ENCODE results near the gene BCAP31. TPM values are rescaled to one million over a fixed set of nuclear protein-coding genes. Genes with fewer than 3 reads are reported as not detected.

BCAP31 gene
- total and polyA plus RNA-seq, 12 donors = 121 to 343 (median 271) TPM

DNA sequence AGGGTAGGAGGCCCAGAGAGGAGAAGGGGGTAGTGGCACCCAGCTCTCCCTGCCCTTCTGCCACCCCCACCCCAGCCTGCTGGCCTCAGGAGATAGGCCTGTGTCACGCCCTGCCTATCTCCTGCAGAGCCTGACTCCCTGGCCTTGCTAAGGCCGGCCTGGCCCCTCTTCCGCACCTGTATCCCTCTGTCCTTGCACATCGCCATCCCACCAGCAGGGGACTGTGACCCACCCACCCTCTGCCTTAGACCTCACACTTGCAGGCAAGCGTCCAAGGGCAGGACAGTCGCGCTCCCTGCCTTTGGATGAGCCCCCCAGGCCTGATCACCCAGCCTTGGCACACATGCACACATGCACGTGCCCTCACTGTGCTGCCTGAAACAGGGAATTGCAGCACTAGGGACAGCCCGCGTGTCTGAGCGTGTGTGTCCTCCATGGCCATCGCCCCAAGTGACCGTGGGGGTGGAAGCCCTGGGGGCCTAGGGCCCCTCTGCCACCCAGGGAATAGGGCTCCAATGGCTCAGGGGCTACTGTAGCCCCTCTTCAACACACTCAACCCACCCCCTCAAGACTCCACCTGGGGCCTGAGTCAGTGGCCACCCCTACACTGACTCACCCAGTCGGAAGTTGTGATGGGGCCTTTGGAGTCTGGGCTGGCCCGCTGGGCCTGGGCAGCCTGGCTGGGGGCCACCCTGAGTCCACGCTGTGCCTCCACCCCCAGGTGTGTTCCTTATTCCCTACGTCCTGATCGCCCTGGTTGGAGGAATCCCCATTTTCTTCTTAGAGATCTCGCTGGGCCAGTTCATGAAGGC, 34.3 kb downstream of the BCAP31 start:
- TF ChIP-seq, protein P1, sequence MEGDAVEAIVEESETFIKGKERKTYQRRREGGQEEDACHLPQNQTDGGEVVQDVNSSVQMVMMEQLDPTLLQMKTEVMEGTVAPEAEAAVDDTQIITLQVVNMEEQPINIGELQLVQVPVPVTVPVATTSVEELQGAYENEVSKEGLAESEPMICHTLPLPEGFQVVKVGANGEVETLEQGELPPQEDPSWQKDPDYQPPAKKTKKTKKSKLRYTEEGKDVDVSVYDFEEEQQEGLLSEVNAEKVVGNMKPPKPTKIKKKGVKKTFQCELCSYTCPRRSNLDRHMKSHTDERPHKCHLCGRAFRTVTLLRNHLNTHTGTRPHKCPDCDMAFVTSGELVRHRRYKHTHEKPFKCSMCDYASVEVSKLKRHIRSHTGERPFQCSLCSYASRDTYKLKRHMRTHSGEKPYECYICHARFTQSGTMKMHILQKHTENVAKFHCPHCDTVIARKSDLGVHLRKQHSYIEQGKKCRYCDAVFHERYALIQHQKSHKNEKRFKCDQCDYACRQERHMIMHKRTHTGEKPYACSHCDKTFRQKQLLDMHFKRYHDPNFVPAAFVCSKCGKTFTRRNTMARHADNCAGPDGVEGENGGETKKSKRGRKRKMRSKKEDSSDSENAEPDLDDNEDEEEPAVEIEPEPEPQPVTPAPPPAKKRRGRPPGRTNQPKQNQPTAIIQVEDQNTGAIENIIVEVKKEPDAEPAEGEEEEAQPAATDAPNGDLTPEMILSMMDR (IDR thresholded peaks at IDR 0.05) = peak in 1 of 6 experiments; percentile 26
- no peak for TF ChIP-seq POLR2A (IDR thresholded peaks at IDR 0.05)
- DNase-seq = peak in 3 of 7 donors; percentile 32 to 54 (median 44)
- no peaks in the 10 kb centered on the region for H3K4me1 ChIP-seq (replicated peaks in 1 of 2)
- intact Hi-C loops (cut with DNase I) = no loop called here
- H3K9me3 ChIP-seq (replicated peaks in 1 of 3) = no peaks in the 10 kb centered on the region
- 37 to 85% (median 60%) methylated on average over 8 to 19 of the region's 19 CpGs for WGBS, 4 donors
- H3K27ac ChIP-seq = peak overlapping the region in 3 of 5 donors; percentile 70 to 84 (median 74)
- H3K36me3 ChIP-seq (replicated peaks in 1 of 2) = no peaks in the 10 kb centered on the region
- H3K27me3 ChIP-seq = peaks cover 9% of the 10 kb centered on the region
- H3K4me3 ChIP-seq = peak overlapping the region in 1 of 4 donors; percentile 57

- Histone ChIP-seq H3K27ac (peak overlapping the region in 3 of 5 donors; percentile 70 to 84 (median 74)), H3K27me3 (peaks cover 9% of the 10 kb centered on the region), H3K4me1 (replicated peaks in 1 of 2) (no peaks in the 10 kb centered on the region), H3K9me3 (replicated peaks in 1 of 3) (no peaks in the 10 kb centered on the region), H3K4me3 (peak overlapping the region in 1 of 4 donors; percentile 57), H3K36me3 (replicated peaks in 1 of 2) (no peaks in the 10 kb centered on the region)
- TF ChIP-seq POLR2A (IDR thresholded peaks at IDR 0.05) = no peak
- peak; percentile 48 to 73 (median 59) for DNase-seq
- intact Hi-C loops (cut with DNase I) = no loop called here
- 13 to 41% (median 29%) methylated on average over 11 to 53 of the region's 53 CpGs; no CpG with 5 or more reads in 1 of the 4 donors for WGBS, 4 donors
These were observed 35.1 kb downstream of the BCAP31 start for GRCh38 chrX:153688911-153689590.

DNA sequence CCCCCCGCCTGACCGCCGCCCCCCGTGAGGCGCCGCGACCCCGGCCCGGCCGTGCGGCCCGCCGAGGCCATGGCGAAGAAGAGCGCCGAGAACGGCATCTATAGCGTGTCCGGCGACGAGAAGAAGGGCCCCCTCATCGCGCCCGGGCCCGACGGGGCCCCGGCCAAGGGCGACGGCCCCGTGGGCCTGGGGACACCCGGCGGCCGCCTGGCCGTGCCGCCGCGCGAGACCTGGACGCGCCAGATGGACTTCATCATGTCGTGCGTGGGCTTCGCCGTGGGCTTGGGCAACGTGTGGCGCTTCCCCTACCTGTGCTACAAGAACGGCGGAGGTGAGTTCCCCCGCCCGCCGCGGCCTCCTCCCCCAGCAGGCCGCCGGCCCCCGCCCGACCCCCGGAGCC, 35.7 kb downstream of the BCAP31 start:
- H3K9me3 ChIP-seq (replicated peaks in 1 of 3) = no peaks in the 10 kb centered on the region
- DNase-seq = no peak
- H3K4me1 ChIP-seq (replicated peaks in 1 of 2) = no peaks in the 10 kb centered on the region
- intact Hi-C loops (cut with DNase I) = no loop called here
- no peaks in the 10 kb centered on the region for H3K36me3 ChIP-seq (replicated peaks in 1 of 2)
- H3K4me3 ChIP-seq = peak overlapping the region in 1 of 4 donors; percentile 57
- TF ChIP-seq POLR2A (IDR thresholded peaks at IDR 0.05) = no peak
- TF ChIP-seq, protein P1 (IDR thresholded peaks at IDR 0.05) = no peak
- peaks cover 9% of the 10 kb centered on the region for H3K27me3 ChIP-seq
- WGBS, 4 donors = 1 to 44% methylated on average over 36 to 50 of the region's 57 CpGs; no CpG with 5 or more reads in 2 of the 4 donors
- H3K27ac ChIP-seq = peak overlapping the region in 3 of 5 donors; percentile 70 to 84 (median 74)

GRCh38 chrX:153688071-153688470, 36.1 kb downstream of the BCAP31 start:
- intact Hi-C loops (cut with DNase I) = no loop called here
- Histone ChIP-seq H3K27ac (peak overlapping the region in 1 of 5 donors; percentile 84), H3K4me1 (replicated peaks in 1 of 2) (no peaks in the 10 kb centered on the region), H3K9me3 (replicated peaks in 1 of 3) (no peaks in the 10 kb centered on the region), H3K4me3 (no peak overlapping the region), H3K36me3 (replicated peaks in 1 of 2) (no peaks in the 10 kb centered on the region), H3K27me3 (peaks cover 9% of the 10 kb centered on the region)
- no peak for DNase-seq
- 1 to 40% (median 18%) methylated on average over 1 to 39 of the region's 69 CpGs; no CpG with 5 or more reads in 1 of the 4 donors for WGBS, 4 donors
- TF ChIP-seq POLR2A (IDR thresholded peaks at IDR 0.05) = no peak
- TF ChIP-seq, protein P1 (IDR thresholded peaks at IDR 0.05) = no peak

All from adrenal gland (tissue), 12 donors.